IMR-90 (cell line): ENCODE data around the gene ZC3H4. TPM values are rescaled to one million over a fixed set of nuclear protein-coding genes. Genes with fewer than 3 reads are reported as not detected.

Source experiments
- ATAC-seq: fragments of 200-7000 bp; cut with Tn5 transposase; 2 replicates; pipeline ENCODE4 v1.9.1; 2020; ENCODE audit warnings: low read depth, mild to moderate bottlenecking, moderate library complexity
- BruUV-seq: library from RNA; stranded (reverse); fragments of 400-500 nt; replicated peaks from 2 replicates; lab custom pipeline; 2021; lab: Mats Ljungman, UMichigan
- CTCF ChIA-PET: fragments of 300-600 bp; formaldehyde crosslinking; extraction: SDS; loops from one replicate; lab custom pipeline; 2021; ENCODE audit warnings: antibody characterized with exemption; lab: Yijun Ruan, JAX
- POLR2A ChIA-PET: fragments of 300-600 bp; sonication (Branson Sonifier 250); formaldehyde crosslinking; loops from one replicate; lab custom pipeline; 2022; ENCODE audit warnings: antibody characterized with exemption; ENCODE audit not compliant: unreplicated experiment; lab: Charles Lee
- DNase-seq: peaks from one replicate; pipeline ENCODE4 v3.0.0; 2013
- H2AFZ ChIP-seq: replicated peaks from 2 replicates; pipeline ENCODE3; 2013; ENCODE audit warnings: low read length, mild to moderate bottlenecking; ENCODE audit not compliant: poor library complexity
- H2AK5ac ChIP-seq: 2 replicates; pipeline ENCODE4 v1.6.1; 2013; ENCODE audit warnings: low read depth, low read length, inconsistent platforms
- H2AK9ac ChIP-seq: replicated peaks from 2 replicates; pipeline ENCODE3; 2013; ENCODE audit warnings: mild to moderate bottlenecking, low read depth, low read length, moderate library complexity; ENCODE audit not compliant: poor library complexity
- H2BK120ac ChIP-seq: 2 replicates; pipeline ENCODE4 v1.6.1; 2013; ENCODE audit warnings: low read depth, low read length, inconsistent platforms
- H2BK15ac ChIP-seq: 3 replicates; pipeline ENCODE4 v1.6.1; 2013; ENCODE audit warnings: low read depth, low read length, inconsistent platforms
- H2BK20ac ChIP-seq: 2 replicates; pipeline ENCODE4 v1.6.1; 2013; ENCODE audit warnings: low read depth, mild to moderate bottlenecking, inconsistent platforms, low read length, moderate library complexity
- H2BK5ac ChIP-seq: 2 replicates; pipeline ENCODE4 v1.6.1; 2013; ENCODE audit warnings: mild to moderate bottlenecking, low read depth, low read length, inconsistent platforms; ENCODE audit not compliant: poor library complexity, severe bottlenecking
- H3K14ac ChIP-seq: replicated peaks from 2 replicates; pipeline ENCODE4 v1.6.1; 2013; ENCODE audit warnings: low read depth, low read length, inconsistent platforms
- H3K18ac ChIP-seq: 2 replicates; pipeline ENCODE4 v1.6.1; 2013; ENCODE audit warnings: low read depth, low read length, control low read depth
- H3K23ac ChIP-seq: 2 replicates; pipeline ENCODE4 v1.6.1; 2013; ENCODE audit warnings: low read depth, low read length, inconsistent platforms
- H3K27ac ChIP-seq: 2 replicates; pipeline ENCODE4 v1.5.1; 2013; ENCODE audit warnings: mild to moderate bottlenecking, control low read depth, low read length; ENCODE audit not compliant: insufficient read depth
- H3K27me3 ChIP-seq: 2 replicates; pipeline ENCODE4 v1.6.1; 2013; ENCODE audit warnings: low read length; ENCODE audit not compliant: control insufficient read depth, insufficient read depth
- H3K36me3 ChIP-seq: 2 replicates; pipeline ENCODE4 v1.6.1; 2013; ENCODE audit warnings: low read length, mixed read lengths; ENCODE audit not compliant: control insufficient read depth, insufficient read depth
- H3K4ac ChIP-seq: 2 replicates; pipeline ENCODE4 v1.6.1; 2013; ENCODE audit warnings: low read depth, low read length, inconsistent platforms
- H3K4me1 ChIP-seq: 2 replicates; pipeline ENCODE4 v1.6.1; 2013; ENCODE audit warnings: low read length, mixed read lengths; ENCODE audit not compliant: control insufficient read depth, insufficient read depth
- H3K4me2 ChIP-seq: 2 replicates; pipeline ENCODE4 v1.6.1; 2013; ENCODE audit warnings: low read depth, mild to moderate bottlenecking, control low read depth, low read length, moderate library complexity
- H3K4me3 ChIP-seq: 2 replicates; pipeline ENCODE4 v1.5.1; 2013; ENCODE audit warnings: low read depth, mild to moderate bottlenecking, control low read depth, low read length, moderate library complexity; ENCODE audit not compliant: insufficient read depth
- H3K56ac ChIP-seq: 2 replicates; pipeline ENCODE4 v1.6.1; 2013; ENCODE audit warnings: low read length, inconsistent platforms; ENCODE audit not compliant: insufficient read depth; ENCODE audit errors: extremely low read depth
- H3K79me1 ChIP-seq, 2 experiments: 2 replicates each; pipeline ENCODE4 v1.6.1; 2013; ENCODE audit warnings: low read length in 2 of 2, inconsistent platforms in 1 of 2, low read depth in 1 of 2
- H3K9ac ChIP-seq: 2 replicates; pipeline ENCODE4 v1.6.1; 2013; ENCODE audit warnings: low read depth, low read length, control low read depth
- H3K9me1 ChIP-seq: 2 replicates; pipeline ENCODE4 v1.6.1; 2013; ENCODE audit warnings: low read length, inconsistent platforms; ENCODE audit not compliant: insufficient read depth
- H3K9me3 ChIP-seq: 2 replicates; pipeline ENCODE4 v1.6.1; 2013; ENCODE audit warnings: low read length; ENCODE audit not compliant: control insufficient read depth, insufficient read depth
- H4K20me1 ChIP-seq: 2 replicates; pipeline ENCODE4 v1.6.1; 2013; ENCODE audit warnings: low read length, inconsistent platforms; ENCODE audit not compliant: insufficient read depth
- H4K5ac ChIP-seq: 2 replicates; pipeline ENCODE4 v1.6.1; 2013; ENCODE audit warnings: mild to moderate bottlenecking, low read depth, low read length, control low read depth
- H4K8ac ChIP-seq, 2 experiments: 2 replicates each; pipeline ENCODE4 v1.6.1; 2013; ENCODE audit warnings: low read depth in 2 of 2, low read length in 2 of 2, control low read depth in 1 of 2, inconsistent platforms in 1 of 2
- H4K91ac ChIP-seq: 2 replicates; pipeline ENCODE4 v1.6.1; 2013; ENCODE audit warnings: low read depth, low read length, inconsistent platforms; ENCODE audit not compliant: insufficient read depth
- BHLHE40 ChIP-seq: fragments of 150-350 bp; IDR thresholded peaks from 2 replicates; pipeline ENCODE4 v1.6.1; 2016; ENCODE audit warnings: mild to moderate bottlenecking, low read depth, low read length
- CEBPB ChIP-seq: IDR thresholded peaks from 2 replicates; pipeline ENCODE4 v1.6.1; 2012; ENCODE audit warnings: low read depth, low read length, improper control_type of control experiment
- CHD1 ChIP-seq: IDR thresholded peaks from 2 replicates; pipeline ENCODE4 v1.6.1; 2012; ENCODE audit warnings: low read depth, low read length, improper control_type of control experiment
- CTCF ChIP-seq: conservative IDR thresholded peaks from 2 replicates; pipeline ENCODE4 v1.5.1; 2012; ENCODE audit warnings: mild to moderate bottlenecking, low read depth, low read length, improper control_type of control experiment
- ELK1 ChIP-seq: fragments of 150-350 bp; IDR thresholded peaks from 2 replicates; pipeline ENCODE4 v1.6.1; 2016; ENCODE audit warnings: low read depth, mild to moderate bottlenecking, low read length, moderate library complexity, borderline replicate concordance
- FOS ChIP-seq: fragments of 150-350 bp; IDR thresholded peaks from 2 replicates; pipeline ENCODE4 v1.6.1; 2016; ENCODE audit warnings: low read depth, low read length
- MAFK ChIP-seq: IDR thresholded peaks from 2 replicates; pipeline ENCODE4 v1.6.1; 2012; ENCODE audit warnings: low read depth, low read length, improper control_type of control experiment
- MAZ ChIP-seq: IDR thresholded peaks from 2 replicates; pipeline ENCODE4 v1.6.1; 2012; ENCODE audit warnings: low read depth, mild to moderate bottlenecking, low read length, improper control_type of control experiment, moderate library complexity, borderline replicate concordance
- MXI1 ChIP-seq: IDR thresholded peaks from 2 replicates; pipeline ENCODE4 v1.6.1; 2012; ENCODE audit warnings: low read depth, mild to moderate bottlenecking, low read length, moderate library complexity, borderline replicate concordance
- NFE2L2 ChIP-seq: fragments of 150-350 bp; IDR thresholded peaks from 2 replicates; pipeline ENCODE4 v1.6.1; 2016; ENCODE audit warnings: low read depth, mild to moderate bottlenecking, low read length
- POLR2A ChIP-seq: IDR thresholded peaks from 2 replicates; pipeline ENCODE4 v1.6.1; 2012; ENCODE audit warnings: mild to moderate bottlenecking, low read depth, low read length
- RAD21 ChIP-seq: IDR thresholded peaks from 2 replicates; pipeline ENCODE4 v1.6.1; 2012; ENCODE audit warnings: low read length, improper control_type of control experiment
- RCOR1 ChIP-seq: IDR thresholded peaks from 2 replicates; pipeline ENCODE4 v1.6.1; 2012; ENCODE audit warnings: mild to moderate bottlenecking, low read length, improper control_type of control experiment; ENCODE audit not compliant: insufficient replicate concordance
- SMC3 ChIP-seq: fragments of 150-350 bp; IDR thresholded peaks from 2 replicates; pipeline ENCODE4 v1.6.1; 2016; ENCODE audit warnings: low read depth, mild to moderate bottlenecking, antibody characterized with exemption, low read length, moderate library complexity
- WGBS, 2 experiments: methylation state at CpG; one replicate each; pipeline versions ENCODE4 v1.1.5 to v1.1.7; 2013; ENCODE audit warnings: missing lambda C conversion rate in 2 of 2; ENCODE audit not compliant: insufficient read length in 1 of 2; ENCODE audit errors: extremely low coverage in 2 of 2; 5-methylcytosine and 5-hydroxymethylcytosine counted together
- dilution Hi-C: fragments of 300-500 bp; cut with HindIII; formaldehyde crosslinking; loops from one replicate; pipeline ENCODE4 v1.14.3; 2018; ENCODE audit warnings: low sequenced_read_pairs; ENCODE audit not compliant: unreplicated experiment
- in situ Hi-C: fragments of 300-500 bp; cut with MboI; formaldehyde crosslinking; loops from 3 replicates; pipeline ENCODE4 v1.14.3; 2019; ENCODE audit warnings: low sequenced_read_pairs, inconsistent platforms, mixed read lengths
- intact Hi-C: fragments of 100-400 bp; cut with micrococcal nuclease; formaldehyde crosslinking; loops from 2 replicates; pipeline ENCODE4 v1.10.0; 2022
- polyA plus RNA-seq, 3 experiments: library from polyadenylated mRNA; depleted of rRNA; stranded (reverse); fragments of >200 nt; gene quantifications; 2 replicates each; pipeline ENCODE4 v1.2.3, GENCODE V29; 2012; ENCODE audit warnings: low replicate concordance in 1 of 3
- total RNA-seq: library from RNA; depleted of rRNA; stranded (reverse); fragments of >200 nt; gene quantifications from 2 replicates; pipeline ENCODE4 v1.2.3, GENCODE V29; 2012

The ZC3H4 gene
- total and polyA plus RNA-seq, 2 of the 4 experiments (the other 2 are of a cell fraction) = 3.9 to 8.9 TPM

GRCh38 chr19:47156861-47157430, 43.4 kb upstream of the ZC3H4 start (continued):
- TF ChIP-seq MAZ (no peak), RAD21 (no peak)

- Histone ChIP-seq H2BK120ac (peak overlapping the region; percentile 32; the same call in 1 of the 2 replicates), H3K4ac (no peak overlapping the region; the same call in 1 of the 2 replicates)
Observed at GRCh38 chr19:47155148-47155547, 41.6 kb upstream of the ZC3H4 start.

More at GRCh38 chr19:47155148-47155547, 41.6 kb upstream of the ZC3H4 start:
- Histone ChIP-seq H4K5ac (0 out of 2 replicates have a peak overlapping the region, but pooled peaks have one; percentile 43), H3K18ac (peak overlapping the region; percentile 16; the same call in 1 of the 2 replicates), H3K4me1 (peaks cover 23% of the 10 kb centered on the region), H3K14ac (no peak overlapping the region), H3K9ac (no peak overlapping the region), H4K91ac (no peak overlapping the region), H4K20me1 (peaks cover 15% of the 10 kb centered on the region), H3K4me2 (peak overlapping the region; percentile 41; the same call in 1 of the 2 replicates), H2AK5ac (no peak overlapping the region), H3K9me1 (peaks cover 12% of the 10 kb centered on the region), H3K36me3 (peaks cover 40% of the 10 kb centered on the region), H4K8ac (peak overlapping the region in 1 of 2 experiments; percentile 52; a peak in 1 of 4 replicates), H2BK5ac (peak overlapping the region; percentile 4), H3K23ac (peak overlapping the region; percentile 22; the same call in 1 of the 2 replicates), H2BK15ac (no peak overlapping the region), H2AK9ac (no peak overlapping the region), H2BK20ac (no peak overlapping the region), H3K79me1 (peaks cover 39 to 84% of the 10 kb centered on the region in 2 experiments), H3K27me3 (no peaks in the 10 kb centered on the region), H3K9me3 (no peaks in the 10 kb centered on the region), H3K27ac (peak overlapping the region; percentile 63; the same call in 1 of the 2 replicates), H2AFZ (no peak overlapping the region), H3K4me3 (no peak overlapping the region), H3K56ac (no peak overlapping the region)
- DNase-seq (no peak), ATAC-seq (no peak)
- 47% methylated on average over 2 of the region's 7 CpGs; no CpG with 5 or more reads in 1 of the 2 experiments for WGBS, 2 experiments
- CTCF ChIA-PET = interaction anchor here (0.7 to 1.4 kb wide), 4 partner anchors 17 to 1675 kb away, joined by 3 to 7 read pairs (median 5); no protein-coding TSS in a partner anchor
- TF ChIP-seq RCOR1 (no peak), ELK1 (no peak), MAFK (no peak), MXI1 (no peak), SMC3 (no peak), FOS (no peak), CEBPB (no peak), CHD1 (no peak), CTCF (no peak), POLR2A (no peak), NFE2L2 (no peak), BHLHE40 (no peak)
- POLR2A ChIA-PET = no interaction called here
- in situ Hi-C loops (no loop called here), intact Hi-C loops (no loop called here), dilution Hi-C loops (no loop called here)
- no TSS peak for BruUV-seq
